ENCODE measurements around the gene PRPF19.

Gene PRPF19

GRCh38 chr11:60947700-60948099 is 41.3 kb upstream of the PRPF19 start:
- no peaks in the 10 kb centered on the region for H3K27me3 ChIP-seq (ENCODE audit: control insufficient read depth in 1 of 2, insufficient read depth in 2 of 2, low read length in 2 of 2)
- no peak overlapping the region for H3K4me3 ChIP-seq (ENCODE audit: low read length in 2 of 2)
- no peak overlapping the region for H3K27ac ChIP-seq (ENCODE audit: low read length)
- H3K9ac ChIP-seq (ENCODE audit: low read length in 2 of 2), result no peak overlapping the region
- H3K9me3 ChIP-seq (ENCODE audit: control insufficient read depth in 2 of 2, low read length in 2 of 2), result no peaks in the 10 kb centered on the region
- H3K36me3 ChIP-seq (ENCODE audit: control insufficient read depth in 2 of 2, insufficient read depth in 2 of 2, low read length in 2 of 2), result peaks cover 3 to 13% of the 10 kb centered on the region in 2 donors
- peaks cover 23% of the 10 kb centered on the region for H3K4me1 ChIP-seq (ENCODE audit: control insufficient read depth, insufficient read depth, low read length)

GRCh38 chr11:60946601-60947264 is 40.3 kb upstream of the PRPF19 start:
- Histone ChIP-seq H3K9me3 (ENCODE audit: control insufficient read depth in 2 of 2, low read length in 2 of 2) (no peaks in the 10 kb centered on the region), H3K4me1 (ENCODE audit: control insufficient read depth, insufficient read depth, low read length) (peaks cover 16% of the 10 kb centered on the region), H3K27me3 (ENCODE audit: control insufficient read depth in 1 of 2, insufficient read depth in 2 of 2, low read length in 2 of 2) (no peaks in the 10 kb centered on the region), H3K36me3 (ENCODE audit: control insufficient read depth in 2 of 2, insufficient read depth in 2 of 2, low read length in 2 of 2) (peaks cover 3 to 17% of the 10 kb centered on the region in 2 donors), H3K27ac (ENCODE audit: low read length) (no peak overlapping the region), H3K9ac (ENCODE audit: low read length in 2 of 2) (no peak overlapping the region), H3K4me3 (ENCODE audit: low read length in 2 of 2) (no peak overlapping the region)

- Histone ChIP-seq H3K9me3 (ENCODE audit: control insufficient read depth in 2 of 2, low read length in 2 of 2) (no peaks in the 10 kb centered on the region), H3K27ac (ENCODE audit: low read length) (no peak overlapping the region), H3K36me3 (ENCODE audit: control insufficient read depth in 2 of 2, insufficient read depth in 2 of 2, low read length in 2 of 2) (peaks cover 3 to 22% of the 10 kb centered on the region in 2 donors), H3K4me3 (ENCODE audit: low read length in 2 of 2) (no peak overlapping the region), H3K9ac (ENCODE audit: low read length in 2 of 2) (no peak overlapping the region), H3K4me1 (ENCODE audit: control insufficient read depth, insufficient read depth, low read length) (peaks cover 7% of the 10 kb centered on the region), H3K27me3 (ENCODE audit: control insufficient read depth in 1 of 2, insufficient read depth in 2 of 2, low read length in 2 of 2) (no peaks in the 10 kb centered on the region)
Observed at GRCh38 chr11:60945295-60945667, 38.9 kb upstream of the PRPF19 start.

- Histone ChIP-seq H3K9me3 (ENCODE audit: control insufficient read depth in 2 of 2, low read length in 2 of 2) (no peaks in the 10 kb centered on the region), H3K36me3 (ENCODE audit: control insufficient read depth in 2 of 2, insufficient read depth in 2 of 2, low read length in 2 of 2) (peaks cover 3 to 22% of the 10 kb centered on the region in 2 donors)
Observed at GRCh38 chr11:60944490-60945294, 38.3 kb upstream of the PRPF19 start.

GRCh38 chr11:60942970-60943565 is 36.7 kb upstream of the PRPF19 start:
- Histone ChIP-seq H3K9me3 (ENCODE audit: control insufficient read depth in 2 of 2, low read length in 2 of 2) (no peaks in the 10 kb centered on the region), H3K4me1 (ENCODE audit: control insufficient read depth, insufficient read depth, low read length) (no peaks in the 10 kb centered on the region), H3K27ac (ENCODE audit: low read length) (no peak overlapping the region), H3K27me3 (ENCODE audit: control insufficient read depth in 1 of 2, insufficient read depth in 2 of 2, low read length in 2 of 2) (no peaks in the 10 kb centered on the region), H3K36me3 (ENCODE audit: control insufficient read depth in 2 of 2, insufficient read depth in 2 of 2, low read length in 2 of 2) (peaks cover 6 to 29% of the 10 kb centered on the region in 2 donors), H3K9ac (ENCODE audit: low read length in 2 of 2) (no peak overlapping the region), H3K4me3 (ENCODE audit: low read length in 2 of 2) (no peak overlapping the region)

More at GRCh38 chr11:60944490-60945294, 38.3 kb upstream of the PRPF19 start:
- no peak overlapping the region for H3K9ac ChIP-seq (ENCODE audit: low read length in 2 of 2)
- no peak overlapping the region for H3K27ac ChIP-seq (ENCODE audit: low read length)
- H3K4me3 ChIP-seq (ENCODE audit: low read length in 2 of 2), result no peak overlapping the region
- H3K4me1 ChIP-seq (ENCODE audit: control insufficient read depth, insufficient read depth, low read length), result peaks cover 3% of the 10 kb centered on the region
- H3K27me3 ChIP-seq (ENCODE audit: control insufficient read depth in 1 of 2, insufficient read depth in 2 of 2, low read length in 2 of 2), result no peaks in the 10 kb centered on the region

- no peak overlapping the region for H3K27ac ChIP-seq (ENCODE audit: low read length)
- H3K36me3 ChIP-seq (ENCODE audit: control insufficient read depth in 2 of 2, insufficient read depth in 2 of 2, low read length in 2 of 2), result peaks cover 6 to 29% of the 10 kb centered on the region in 2 donors
- H3K9ac ChIP-seq (ENCODE audit: low read length in 2 of 2), result no peak overlapping the region
- no peaks in the 10 kb centered on the region for H3K4me1 ChIP-seq (ENCODE audit: control insufficient read depth, insufficient read depth, low read length)
- H3K9me3 ChIP-seq (ENCODE audit: control insufficient read depth in 2 of 2, low read length in 2 of 2), result no peaks in the 10 kb centered on the region
- H3K27me3 ChIP-seq (ENCODE audit: control insufficient read depth in 1 of 2, insufficient read depth in 2 of 2, low read length in 2 of 2), result no peaks in the 10 kb centered on the region
- no peak overlapping the region for H3K4me3 ChIP-seq (ENCODE audit: low read length in 2 of 2)
Observed at GRCh38 chr11:60942219-60942618, 35.8 kb upstream of the PRPF19 start.

GRCh38 chr11:60941371-60942119 is 35.2 kb upstream of the PRPF19 start:
- Histone ChIP-seq H3K9ac (ENCODE audit: low read length in 2 of 2) (no peak overlapping the region), H3K27me3 (ENCODE audit: control insufficient read depth in 1 of 2, insufficient read depth in 2 of 2, low read length in 2 of 2) (no peaks in the 10 kb centered on the region), H3K4me1 (ENCODE audit: control insufficient read depth, insufficient read depth, low read length) (no peaks in the 10 kb centered on the region), H3K4me3 (ENCODE audit: low read length in 2 of 2) (no peak overlapping the region), H3K36me3 (ENCODE audit: control insufficient read depth in 2 of 2, insufficient read depth in 2 of 2, low read length in 2 of 2) (peaks cover 6 to 29% of the 10 kb centered on the region in 2 donors), H3K27ac (ENCODE audit: low read length) (no peak overlapping the region), H3K9me3 (ENCODE audit: control insufficient read depth in 2 of 2, low read length in 2 of 2) (no peaks in the 10 kb centered on the region)

- Histone ChIP-seq H3K27ac (ENCODE audit: low read length) (no peak overlapping the region), H3K27me3 (ENCODE audit: control insufficient read depth in 1 of 2, insufficient read depth in 2 of 2, low read length in 2 of 2) (no peaks in the 10 kb centered on the region), H3K4me1 (ENCODE audit: control insufficient read depth, insufficient read depth, low read length) (no peaks in the 10 kb centered on the region), H3K9me3 (ENCODE audit: control insufficient read depth in 2 of 2, low read length in 2 of 2) (no peaks in the 10 kb centered on the region), H3K4me3 (ENCODE audit: low read length in 2 of 2) (no peak overlapping the region), H3K36me3 (ENCODE audit: control insufficient read depth in 2 of 2, insufficient read depth in 2 of 2, low read length in 2 of 2) (peaks cover 3 to 23% of the 10 kb centered on the region in 2 donors), H3K9ac (ENCODE audit: low read length in 2 of 2) (no peak overlapping the region)
Observed at GRCh38 chr11:60939855-60940254, 33.5 kb upstream of the PRPF19 start.

GRCh38 chr11:60939301-60939700 is 32.9 kb upstream of the PRPF19 start:
- Histone ChIP-seq H3K4me3 (ENCODE audit: low read length in 2 of 2) (no peak overlapping the region), H3K27ac (ENCODE audit: low read length) (no peak overlapping the region), H3K9ac (ENCODE audit: low read length in 2 of 2) (no peak overlapping the region), H3K27me3 (ENCODE audit: control insufficient read depth in 1 of 2, insufficient read depth in 2 of 2, low read length in 2 of 2) (no peaks in the 10 kb centered on the region), H3K4me1 (ENCODE audit: control insufficient read depth, insufficient read depth, low read length) (no peaks in the 10 kb centered on the region), H3K9me3 (ENCODE audit: control insufficient read depth in 2 of 2, low read length in 2 of 2) (no peaks in the 10 kb centered on the region), H3K36me3 (ENCODE audit: control insufficient read depth in 2 of 2, insufficient read depth in 2 of 2, low read length in 2 of 2) (peaks cover 3 to 20% of the 10 kb centered on the region in 2 donors)

- H3K4me3 ChIP-seq (ENCODE audit: low read length in 2 of 2), result no peak overlapping the region
- no peaks in the 10 kb centered on the region for H3K9me3 ChIP-seq (ENCODE audit: control insufficient read depth in 2 of 2, low read length in 2 of 2)
- H3K27me3 ChIP-seq (ENCODE audit: control insufficient read depth in 1 of 2, insufficient read depth in 2 of 2, low read length in 2 of 2), result no peaks in the 10 kb centered on the region
- H3K27ac ChIP-seq (ENCODE audit: low read length), result no peak overlapping the region
- no peaks in the 10 kb centered on the region for H3K4me1 ChIP-seq (ENCODE audit: control insufficient read depth, insufficient read depth, low read length)
- H3K9ac ChIP-seq (ENCODE audit: low read length in 2 of 2), result no peak overlapping the region
- peaks cover 3 to 19% of the 10 kb centered on the region in 2 donors for H3K36me3 ChIP-seq (ENCODE audit: control insufficient read depth in 2 of 2, insufficient read depth in 2 of 2, low read length in 2 of 2)
Observed at GRCh38 chr11:60938500-60938899, 32.1 kb upstream of the PRPF19 start.
